HPDE6-E6E7 (cell line): ENCODE measurements around the gene LLCFC1.

Source experiments
- DNase-seq: peaks from one replicate; pipeline ENCODE4 v3.0.0; 2011; ENCODE audit warnings: missing footprints; ENCODE audit errors: extremely low spot score

The LLCFC1 gene

GRCh38 chr7:142939226-142939910 is at the start of gene LLCFC1:
LLCFC1 (plus strand) TSS chr7:142939484; CDS start chr7:142939622, 138 bp downstream.
- DNase-seq: no peak

GRCh38 chr7:142889816-142890215 is 49.5 kb upstream of the LLCFC1 start:
- no peak for DNase-seq

- DNase-seq: no peak
Observed at GRCh38 chr7:142890874-142891485, 48.3 kb upstream of the LLCFC1 start.

GRCh38 chr7:142891490-142892082 is 47.7 kb upstream of the LLCFC1 start:
- DNase-seq: no peak

- no peak for DNase-seq
Observed at GRCh38 chr7:142892951-142893350, 46.3 kb upstream of the LLCFC1 start.

GRCh38 chr7:142894112-142894984 is 44.9 kb upstream of the LLCFC1 start:
- no peak for DNase-seq

- DNase-seq: no peak
Observed at GRCh38 chr7:142894985-142895593, 44.2 kb upstream of the LLCFC1 start.

- DNase-seq: no peak
Observed at GRCh38 chr7:142896151-142896550, 43.1 kb upstream of the LLCFC1 start.

GRCh38 chr7:142896741-142897379 is 42.4 kb upstream of the LLCFC1 start:
- DNase-seq: no peak

- DNase-seq: no peak
Observed at GRCh38 chr7:142897691-142898090, 41.6 kb upstream of the LLCFC1 start.

- DNase-seq: no peak
Observed at GRCh38 chr7:142898377-142899170, 40.7 kb upstream of the LLCFC1 start.

- DNase-seq: no peak
Observed at GRCh38 chr7:142899661-142900060, 39.6 kb upstream of the LLCFC1 start.

GRCh38 chr7:142901426-142902259 is 37.6 kb upstream of the LLCFC1 start:
- DNase-seq: no peak

GRCh38 chr7:142904128-142904527 is 35.2 kb upstream of the LLCFC1 start:
- no peak for DNase-seq

GRCh38 chr7:142905759-142906158 is 33.5 kb upstream of the LLCFC1 start:
- DNase-seq: no peak

- no peak for DNase-seq
Observed at GRCh38 chr7:142906643-142907042, 32.6 kb upstream of the LLCFC1 start.

- no peak for DNase-seq
Observed at GRCh38 chr7:142908290-142908689, 31.0 kb upstream of the LLCFC1 start.

GRCh38 chr7:142908921-142909890 is 30.1 kb upstream of the LLCFC1 start:
- no peak for DNase-seq
